Stimulated activated CD8-positive, alpha-beta memory T cell treated with anti-CD3 and anti-CD28 coated beads, Interleukin-4, amount 100 ng/mL, for 1 hour (primary cell): Measurements from ENCODE around the gene MRPL43.
"Not testable (repeated sequence)": the region's sequence is repeated elsewhere in the genome, so short reads cannot be mapped to it uniquely, and the experiment has no call there.

Source experiments
- DNase-seq, 2 donors: peaks; one replicate each; pipeline ENCODE4 v3.0.0-alpha.2; 2020; ENCODE audit warnings: low read depth in 2 of 2, low spot score in 1 of 2

The MRPL43 gene

DNA sequence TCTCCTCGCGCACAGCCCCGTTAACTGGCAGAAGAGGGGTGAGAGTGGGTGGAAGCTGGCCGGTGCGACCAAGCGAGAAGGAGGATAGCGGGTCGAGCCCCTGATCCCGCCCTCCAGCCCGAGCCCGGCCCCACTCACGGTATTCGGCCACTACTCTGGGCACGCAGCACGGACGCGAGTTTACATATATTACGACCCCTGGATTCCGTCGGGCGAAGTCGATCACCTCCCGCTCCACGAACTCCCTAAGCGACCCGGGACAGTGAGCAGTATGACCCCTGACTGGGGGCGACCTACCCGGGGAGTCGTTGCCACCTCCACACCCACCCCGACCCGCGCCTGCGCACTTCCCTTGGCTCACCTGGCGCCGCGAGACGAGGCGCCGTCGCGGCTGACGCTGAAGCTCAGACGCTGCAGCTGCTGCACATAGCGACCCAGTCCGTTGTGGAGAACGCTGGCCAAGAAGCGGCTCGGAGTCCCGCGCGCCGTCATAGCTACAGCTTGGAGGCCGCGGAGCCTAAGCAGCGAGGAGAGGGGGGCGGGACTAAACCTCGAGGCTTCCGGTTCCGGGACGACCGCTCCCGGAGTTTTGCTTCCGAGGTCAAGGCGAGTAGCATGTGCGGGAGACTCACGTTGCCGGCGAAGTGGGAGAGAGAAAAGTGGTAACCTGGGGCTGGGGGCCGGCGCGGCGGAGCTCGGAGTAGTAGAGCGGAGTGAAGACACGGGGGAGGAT is at the start of gene MRPL43, which contains the start of gene TWNK:
MRPL43 (minus strand) TSS at position 546 of the 733 bp plus-strand sequence; CDS start at position 492, 54 bp downstream.
TWNK (plus strand) TSS at position 592 of the 733 bp plus-strand sequence. CDS start 668 bp downstream, outside the sequence.
- peak in 1 of 2 donors; percentile 71 for DNase-seq

DNA sequence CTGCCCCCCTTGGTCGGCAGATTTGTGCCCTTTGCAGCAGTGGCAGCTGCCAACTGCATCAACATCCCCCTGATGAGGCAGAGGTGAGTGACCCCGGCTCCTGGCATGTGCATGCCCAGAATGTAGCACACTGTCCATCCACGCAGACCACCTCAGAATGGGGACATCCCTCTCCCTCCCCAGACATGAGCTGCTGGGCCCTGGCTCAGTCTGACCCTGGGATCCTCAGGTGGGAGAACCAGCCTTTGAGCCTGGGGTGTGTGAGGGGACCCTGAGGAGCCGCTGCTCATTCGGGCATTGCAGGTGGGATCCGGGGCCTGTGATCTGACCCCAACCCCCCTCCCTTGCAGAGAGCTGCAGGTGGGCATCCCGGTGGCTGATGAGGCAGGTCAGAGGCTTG is 49.4 kb upstream of the MRPL43 start:
- no peak for DNase-seq

DNA sequence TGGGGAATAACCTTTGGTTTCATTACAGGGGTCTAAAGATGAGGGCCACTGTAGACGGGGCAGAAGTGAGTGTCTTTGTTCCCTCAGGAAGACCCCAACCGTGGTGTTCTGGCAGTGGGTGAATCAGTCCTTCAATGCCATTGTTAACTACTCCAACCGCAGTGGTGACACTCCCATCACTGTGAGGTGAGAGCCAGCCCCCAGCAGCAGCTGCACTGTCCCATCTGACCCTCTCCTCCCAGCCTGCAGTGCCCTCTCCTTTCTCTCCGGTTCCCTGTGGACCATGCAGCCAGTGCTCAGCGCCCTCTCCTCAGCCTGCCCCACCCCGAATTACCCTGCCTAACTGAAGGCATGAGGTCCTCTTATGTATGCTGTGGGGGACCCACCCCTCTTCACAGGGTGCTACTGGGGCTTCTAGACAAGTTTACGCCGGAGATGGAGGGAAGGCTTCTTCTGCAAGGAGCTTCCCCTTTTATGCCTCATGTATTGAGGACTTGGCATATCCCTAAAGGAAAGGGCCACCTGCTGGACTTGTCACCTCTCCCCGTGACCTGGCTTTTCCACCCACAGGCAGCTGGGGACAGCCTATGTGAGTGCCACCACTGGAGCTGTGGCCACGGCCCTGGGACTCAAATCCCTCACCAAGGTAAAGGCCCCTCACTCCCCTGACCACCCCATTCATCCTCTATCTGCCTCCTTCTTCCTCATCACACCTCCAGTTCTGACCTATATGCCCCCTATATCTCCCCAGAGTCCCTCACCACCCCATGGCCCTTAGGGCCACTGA is 48.8 kb upstream of the MRPL43 start:
- DNase-seq = no peak

DNA sequence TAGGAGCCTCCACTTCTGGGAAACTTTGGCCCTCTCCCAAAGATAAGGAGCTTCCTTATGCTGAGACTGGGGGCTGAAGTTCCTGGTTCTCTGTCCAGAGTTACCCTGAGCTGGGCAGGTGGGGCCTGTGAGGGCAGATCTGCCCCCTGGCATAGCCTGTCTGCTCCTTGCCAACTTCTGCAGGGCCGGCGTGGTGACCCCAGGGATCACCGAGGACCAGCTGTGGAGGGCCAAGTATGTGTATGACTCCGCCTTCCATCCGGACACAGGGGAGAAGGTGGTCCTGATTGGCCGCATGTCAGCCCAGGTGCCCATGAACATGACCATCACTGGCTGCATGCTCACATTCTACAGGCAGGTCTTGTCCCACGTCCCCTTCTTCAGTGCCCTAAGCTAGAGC is 48.0 kb upstream of the MRPL43 start:
- DNase-seq = no peak

DNA sequence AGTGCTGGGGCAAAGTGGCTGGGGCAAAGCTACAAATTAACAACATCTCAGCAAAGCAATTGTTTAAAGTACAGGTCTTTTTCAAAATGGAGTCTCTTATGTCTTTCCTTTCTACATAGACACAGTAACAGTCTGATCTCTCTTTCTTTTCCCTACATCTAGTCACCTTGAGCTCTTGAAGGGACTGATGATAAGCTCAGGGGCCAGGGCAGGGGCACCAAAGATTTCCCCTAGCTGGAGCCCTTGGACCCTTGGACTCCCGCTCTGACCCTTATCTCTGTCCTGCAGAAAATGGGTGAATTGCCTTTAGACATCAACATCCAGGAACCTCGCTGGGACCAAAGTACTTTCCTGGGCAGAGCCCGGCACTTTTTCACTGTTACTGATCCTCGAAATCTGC is 47.1 kb upstream of the MRPL43 start:
- not testable (repeated sequence) for DNase-seq

DNA sequence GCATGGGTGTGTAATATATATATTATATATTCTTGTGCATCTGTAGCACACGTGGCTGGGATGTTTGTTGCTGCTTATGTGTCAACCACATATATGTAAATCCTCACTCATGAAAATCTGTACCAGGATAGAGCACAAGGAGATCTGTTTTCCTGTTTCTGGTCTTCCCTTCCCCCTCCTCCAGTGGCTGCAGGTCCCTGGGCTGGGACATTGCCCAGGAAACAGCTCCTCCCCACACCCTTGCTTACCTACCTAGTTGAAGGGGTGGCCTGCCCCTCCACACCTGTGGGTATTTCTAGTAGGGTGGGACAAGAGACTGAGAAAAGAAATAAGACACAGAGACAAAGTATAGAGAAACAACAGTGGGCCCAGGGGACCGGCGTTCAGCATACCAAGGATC is 46.0 kb upstream of the MRPL43 start:
- no peak for DNase-seq

DNA sequence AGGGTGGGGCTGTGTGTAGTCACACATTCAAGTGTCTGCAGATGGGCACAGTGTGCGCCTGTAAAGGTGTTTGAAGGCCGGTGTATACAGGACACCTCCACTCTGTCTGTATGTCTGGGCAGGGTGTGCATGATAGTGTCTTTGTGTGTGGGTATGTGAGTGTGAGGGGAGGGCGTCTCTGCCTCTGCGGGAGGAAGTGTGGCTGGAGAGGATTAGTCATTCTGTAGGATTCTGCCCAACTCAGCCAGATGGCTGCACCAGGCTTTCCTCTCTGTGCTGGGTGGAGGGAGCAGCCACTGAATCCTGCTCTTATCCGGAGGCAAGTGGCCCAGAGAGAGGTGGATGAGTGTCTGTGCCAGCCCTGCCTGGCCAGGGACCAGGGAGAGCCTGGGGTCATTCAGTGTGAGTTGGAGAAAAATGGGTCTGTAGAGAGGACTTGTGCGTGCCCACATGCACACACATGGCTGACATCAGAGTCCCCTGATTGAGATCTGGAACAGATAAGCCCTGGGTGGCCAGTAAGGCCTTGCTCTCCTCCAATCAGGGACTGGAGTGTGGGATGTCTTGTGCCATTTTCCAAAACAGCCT is 45.4 kb upstream of the MRPL43 start:
- DNase-seq = peak; percentile 43 to 46

DNA sequence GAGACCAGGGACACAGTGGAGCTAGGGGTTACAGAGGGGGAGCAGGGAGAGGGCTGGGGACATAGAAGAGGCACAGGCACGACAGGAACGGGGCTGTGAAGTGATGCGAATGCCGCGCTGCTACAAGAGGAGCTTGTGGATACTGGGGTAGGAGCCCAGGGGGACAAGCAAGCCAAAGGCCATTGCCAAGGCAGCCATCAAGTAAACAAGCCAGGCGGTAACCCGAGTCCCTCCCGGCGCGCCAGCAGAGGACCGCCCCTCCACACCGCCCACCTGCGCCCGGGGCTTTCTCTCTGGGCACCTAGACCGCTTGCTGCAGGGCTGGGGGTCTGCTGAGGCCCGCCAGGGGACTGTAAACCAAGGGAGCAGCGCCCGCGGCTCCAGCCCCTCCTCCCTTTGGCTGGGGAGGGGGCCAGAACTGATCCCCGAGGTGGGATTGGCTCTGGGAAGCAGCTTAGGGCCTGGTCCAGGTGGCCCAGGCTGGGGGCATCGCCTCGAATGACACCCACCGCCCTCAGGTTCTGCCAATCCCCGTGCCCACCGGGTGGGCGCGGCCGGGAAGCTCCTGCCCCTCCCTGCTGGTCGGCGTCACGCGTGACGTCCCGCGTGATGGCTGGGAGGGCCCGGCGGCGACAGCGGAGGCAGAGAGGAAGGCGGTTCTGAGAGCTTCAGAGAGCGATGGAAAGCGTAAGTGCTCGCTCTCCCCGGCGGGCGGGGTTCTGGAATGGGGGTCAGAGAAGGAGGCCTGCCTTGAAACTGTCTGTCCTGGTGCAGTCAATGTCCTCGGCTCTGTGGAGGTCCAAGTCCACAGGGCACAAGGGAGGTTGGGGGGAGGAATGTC is 44.7 kb upstream of the MRPL43 start:
- DNase-seq = peak; percentile 58 to 60

DNA sequence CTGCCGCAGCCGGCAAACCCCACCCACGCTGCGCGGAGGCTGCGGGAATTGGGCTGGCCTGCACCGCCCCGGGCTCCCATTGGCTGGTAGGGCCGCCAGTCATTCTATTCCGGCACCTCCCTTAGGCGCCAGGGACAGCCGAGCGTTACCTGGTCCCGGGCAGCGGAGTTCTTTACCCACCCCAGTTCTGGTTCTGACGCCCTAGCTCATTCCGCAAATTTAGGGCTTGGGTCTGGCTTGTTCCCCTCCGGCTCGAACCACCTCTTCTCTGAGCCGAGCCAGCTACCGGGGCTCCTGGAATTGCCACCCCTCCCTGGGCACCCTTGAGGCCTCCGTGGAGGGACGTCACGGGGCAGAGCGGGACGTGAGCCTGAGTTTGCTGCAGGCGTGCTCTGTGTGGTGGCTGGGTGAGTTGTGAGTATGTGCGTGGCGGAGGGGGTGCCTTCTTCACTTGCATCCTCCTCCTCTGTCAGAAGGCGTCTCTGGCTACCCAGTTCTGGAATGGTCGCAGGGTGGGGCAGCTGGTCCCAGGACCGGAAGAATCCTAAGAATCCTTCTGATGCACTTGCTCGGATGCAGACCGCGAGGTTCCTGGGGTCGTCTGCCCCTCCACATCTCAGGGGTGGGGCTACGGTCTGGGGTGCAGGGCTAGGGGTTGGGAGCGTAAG is 44.0 kb upstream of the MRPL43 start, which contains the start of the genes PDZD7 and SFXN3:
PDZD7 (minus strand) TSS at position 2 of the 668 bp plus-strand sequence. CDS start 910 bp downstream, outside the sequence.
SFXN3 (plus strand) TSS at position 107 of the 668 bp plus-strand sequence. CDS start 3,461 bp downstream, outside the sequence.
- DNase-seq = peak; percentile 89 to 92

DNA sequence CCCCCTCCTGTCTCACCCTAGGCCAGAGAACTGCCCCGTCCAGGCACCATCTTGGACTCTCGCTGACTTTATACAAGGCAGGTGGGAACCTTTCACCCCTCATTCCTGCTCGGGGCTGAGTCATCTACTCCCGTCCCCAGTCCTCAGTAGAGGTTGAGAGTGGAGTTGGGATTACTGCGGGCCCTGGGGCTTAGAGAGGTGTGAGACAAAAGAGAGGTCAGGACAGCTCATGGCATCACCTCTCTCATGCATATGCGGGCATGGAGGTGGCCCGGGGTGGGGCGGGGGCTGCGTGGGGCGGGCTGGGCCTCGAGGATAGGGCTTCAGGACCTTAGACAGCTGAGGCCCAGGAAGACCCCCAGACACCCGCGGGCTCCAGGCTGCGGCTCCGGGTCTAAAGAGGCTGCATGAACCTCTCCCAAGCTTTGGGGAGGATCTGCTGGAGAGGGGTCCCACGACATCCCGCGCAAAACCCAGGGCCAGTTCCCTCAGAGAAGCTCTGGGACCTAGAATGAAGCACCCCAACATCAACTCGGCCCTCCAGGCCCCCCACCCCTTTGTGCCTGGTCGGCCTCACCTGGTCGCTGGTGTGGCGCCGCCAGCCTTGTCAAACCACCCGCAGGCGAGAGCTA is 43.3 kb upstream of the MRPL43 start:
- DNase-seq = no peak

DNA sequence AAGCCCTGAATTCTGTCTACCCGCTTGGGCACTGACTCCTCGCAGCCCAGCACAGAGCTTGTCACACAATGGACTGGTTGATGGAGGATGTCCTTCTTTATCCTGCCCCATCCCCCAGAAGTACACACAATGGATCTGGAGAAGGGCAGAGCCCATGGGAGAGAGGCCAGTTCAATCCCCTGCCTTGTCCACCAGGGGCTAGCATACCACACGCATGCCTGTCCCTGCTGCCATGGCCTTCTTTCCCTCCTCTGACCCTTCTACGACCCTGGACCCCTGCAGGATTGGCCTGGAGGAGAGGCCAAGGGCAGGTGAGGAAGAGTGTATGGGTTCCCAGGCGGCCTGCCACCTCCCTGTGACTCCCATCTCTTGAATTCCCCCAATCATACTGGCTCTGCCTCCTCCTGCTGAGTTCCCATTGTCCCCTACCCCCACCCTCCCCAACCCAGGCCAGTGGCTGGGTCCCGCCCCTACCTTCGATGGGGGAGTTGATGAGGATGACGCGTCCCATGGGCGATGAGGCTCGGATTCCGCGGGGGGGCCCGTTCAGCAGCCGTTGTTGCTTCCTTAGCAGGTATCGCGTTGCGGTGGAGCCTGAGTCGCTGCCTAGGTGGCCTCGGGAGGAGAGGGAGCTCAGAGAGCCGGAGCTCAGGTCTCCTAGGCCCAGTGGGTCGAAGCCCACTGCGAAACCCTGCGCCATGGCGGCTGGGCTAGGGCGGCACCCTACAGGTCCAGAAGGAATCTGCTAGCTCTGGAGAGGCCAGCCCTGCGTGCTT is 42.4 kb upstream of the MRPL43 start:
- DNase-seq = no peak

DNA sequence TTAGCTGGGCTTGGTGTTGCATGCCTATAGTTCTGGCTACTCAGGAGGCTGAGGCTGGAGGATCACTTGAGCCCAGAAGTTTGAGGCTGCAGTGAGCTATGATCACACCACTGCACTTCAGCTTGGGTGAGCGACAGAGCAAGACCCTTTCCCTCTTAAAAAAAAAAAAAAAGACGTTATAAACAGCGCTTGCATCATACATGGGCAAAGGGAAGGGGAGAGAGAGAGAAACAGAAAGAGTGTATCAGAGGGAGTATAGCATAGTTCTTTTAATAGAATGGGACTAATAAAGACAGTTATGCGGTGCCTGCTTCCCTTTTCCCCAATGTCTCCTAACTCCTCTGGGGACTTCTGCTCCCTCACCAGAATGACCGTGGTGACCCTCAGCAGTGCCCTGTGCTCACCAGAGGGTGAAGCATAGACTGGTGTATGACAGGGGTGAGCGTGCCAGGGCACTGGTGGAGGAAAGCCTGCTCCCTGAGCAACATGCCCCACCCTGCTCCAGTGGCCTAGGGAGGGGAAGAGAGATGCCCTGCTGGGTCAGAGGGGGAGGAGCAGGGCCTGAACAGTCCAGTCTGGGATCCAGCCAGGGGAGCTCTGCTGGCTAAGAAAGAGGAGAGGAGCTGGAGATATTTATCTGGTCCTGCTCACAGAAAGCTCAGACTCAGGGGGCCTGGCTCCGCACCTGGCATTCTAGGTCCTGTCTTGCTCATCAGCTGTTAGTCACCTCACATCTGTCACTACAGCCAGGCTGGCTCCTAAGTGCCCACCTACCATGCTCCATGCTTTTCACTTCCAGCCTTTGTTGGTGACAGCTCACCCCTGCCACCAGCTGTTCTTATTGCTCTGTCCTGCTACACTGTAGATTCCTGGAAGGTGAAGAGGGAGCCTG is 41.4 kb upstream of the MRPL43 start:
- DNase-seq = no peak

DNA sequence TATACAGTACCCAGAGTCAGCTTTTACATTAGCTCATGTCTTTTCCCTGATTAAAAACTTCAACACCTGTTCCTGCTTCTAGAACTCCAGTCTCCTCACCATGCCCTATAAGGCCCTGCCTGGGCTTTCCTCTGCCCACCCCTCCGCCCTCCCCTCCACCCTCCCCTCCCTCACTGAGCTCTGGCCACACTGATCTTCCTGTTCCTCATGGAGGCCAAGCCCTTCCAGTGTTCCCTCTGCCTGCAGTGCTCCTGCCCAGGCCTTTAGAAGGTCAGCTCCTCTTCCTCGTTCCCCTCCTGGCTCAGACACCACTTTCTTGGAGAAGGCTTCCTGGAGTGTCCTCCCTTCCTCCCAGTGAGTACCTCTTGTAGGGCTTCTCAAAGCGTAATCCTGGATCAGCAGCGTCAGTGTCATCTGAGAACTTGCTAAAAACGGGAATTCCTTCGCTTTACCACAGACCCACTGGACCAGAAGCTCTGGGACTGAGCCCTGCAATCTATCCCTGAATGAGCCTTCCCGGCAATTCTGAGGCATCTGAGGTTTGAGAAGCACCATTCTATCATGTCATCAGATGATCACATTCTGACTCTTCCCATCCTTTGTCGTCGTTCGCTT is 39.9 kb upstream of the MRPL43 start:
- no peak for DNase-seq

DNA sequence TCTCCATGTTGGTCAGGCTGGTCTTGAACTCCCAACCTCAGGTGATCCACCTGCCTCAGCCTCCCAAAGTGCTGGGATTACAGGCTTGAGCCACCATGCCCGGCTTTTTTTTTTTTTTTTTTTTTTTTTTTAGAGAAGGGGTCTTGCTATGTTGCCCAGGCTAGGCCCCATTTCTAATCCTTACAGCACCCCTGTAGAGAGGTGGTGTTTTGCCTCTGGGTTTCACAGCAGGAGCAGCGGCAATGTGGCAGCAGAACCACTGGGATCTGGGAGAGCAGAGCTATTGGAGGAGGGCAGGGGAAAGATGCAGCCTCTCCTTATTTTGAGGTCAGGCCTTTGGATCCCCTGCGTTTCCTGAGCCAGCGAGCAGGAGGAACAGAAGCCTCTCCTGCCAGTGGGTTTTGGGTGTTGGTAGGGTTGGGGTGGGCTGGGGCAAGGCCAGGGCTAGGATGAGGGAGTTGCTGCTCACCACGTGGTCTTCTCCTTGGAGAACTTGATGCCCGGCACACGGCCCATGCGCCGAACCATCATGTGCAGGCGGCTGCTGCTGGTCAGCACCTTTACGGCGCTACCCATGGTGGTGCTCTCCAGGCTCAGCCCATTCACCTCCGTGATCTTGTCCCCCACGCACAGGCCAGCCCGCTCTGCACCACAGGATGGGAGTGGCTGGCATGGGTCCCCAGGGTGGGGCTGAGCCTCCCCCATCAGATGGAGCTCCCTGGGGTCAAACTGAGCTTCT is 35.8 kb upstream of the MRPL43 start:
- no peak for DNase-seq

DNA sequence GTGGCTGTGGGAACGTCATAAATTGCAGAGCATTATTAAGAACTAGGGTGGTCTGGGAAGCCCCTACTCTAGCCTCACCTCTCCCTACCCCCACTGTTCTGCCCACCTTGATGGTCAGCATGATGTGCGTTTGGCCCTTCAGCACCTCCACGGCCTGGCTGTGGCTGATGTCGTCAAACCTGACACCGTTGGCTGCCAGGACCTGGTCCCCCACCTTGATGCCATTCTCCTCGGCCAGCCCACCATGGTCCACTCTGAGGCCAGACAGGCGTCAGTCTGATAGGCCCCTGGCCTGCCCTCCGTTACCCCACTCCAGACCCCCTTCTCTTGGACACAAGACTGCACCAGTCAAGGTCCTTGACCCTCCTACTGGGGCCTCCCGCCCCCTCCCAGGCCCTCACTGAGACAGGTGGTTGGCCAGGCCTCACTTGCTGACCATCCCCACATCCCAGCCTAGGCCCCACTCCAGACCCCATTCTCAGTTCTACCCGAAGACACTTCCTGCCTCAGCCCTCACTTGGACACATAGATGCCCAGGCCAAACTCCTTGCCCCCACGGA is 34.5 kb upstream of the MRPL43 start:
- DNase-seq = no peak

DNA sequence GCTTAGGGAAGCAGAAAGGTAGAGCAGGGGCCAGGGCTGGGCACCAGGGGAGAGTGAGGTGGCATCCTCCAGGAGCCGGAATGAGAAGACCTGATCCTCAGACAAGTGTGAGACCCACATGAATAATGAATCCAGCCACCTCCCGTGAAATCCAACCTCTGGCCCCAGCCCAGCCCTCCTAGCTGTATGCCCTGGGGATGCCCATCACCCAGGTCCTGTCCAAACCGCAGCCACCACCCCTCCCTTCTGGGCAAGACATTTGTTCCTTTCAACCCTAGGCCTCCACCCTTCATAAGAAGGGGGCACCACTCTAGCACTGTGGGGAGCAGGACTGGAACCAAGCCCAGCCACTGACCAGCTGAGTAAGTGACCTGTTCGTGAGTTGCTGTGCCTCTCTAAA is 33.9 kb upstream of the MRPL43 start:
- DNase-seq = no peak
